Endodermal cell (in vitro differentiated cells): ENCODE measurements around the gene SRD5A1. TPM values are rescaled to one million over a fixed set of nuclear protein-coding genes. Genes with fewer than 3 reads are reported as not detected.

Source experiments
- DNase-seq: peaks from one replicate; pipeline ENCODE4 v3.0.0-alpha.2; 2017
- H3K27ac ChIP-seq: 2 replicates; pipeline ENCODE4 v1.5.1; 2013; ENCODE audit warnings: mild to moderate bottlenecking, low read depth, low read length, moderate library complexity
- H3K27me3 ChIP-seq: 2 replicates; pipeline ENCODE4 v1.6.1; 2013; ENCODE audit warnings: mild to moderate bottlenecking, low read length, moderate library complexity; ENCODE audit not compliant: insufficient read depth, control insufficient read depth, poor library complexity, severe bottlenecking
- H3K36me3 ChIP-seq: 2 replicates; pipeline ENCODE4 v1.7.0; 2013; ENCODE audit warnings: mild to moderate bottlenecking, low read length, moderate library complexity; ENCODE audit not compliant: control insufficient read depth, insufficient read depth
- H3K4me1 ChIP-seq: one replicate; pipeline ENCODE4 v1.7.0; 2013; ENCODE audit warnings: low read length; ENCODE audit not compliant: control insufficient read depth, insufficient read depth
- H3K4me3 ChIP-seq: 2 replicates; pipeline ENCODE4 v1.5.1; 2013; ENCODE audit warnings: mild to moderate bottlenecking, low read length, moderate library complexity
- H3K9ac ChIP-seq: 2 replicates; pipeline ENCODE4 v1.6.1; 2013; ENCODE audit warnings: mild to moderate bottlenecking, low read length, moderate library complexity; ENCODE audit not compliant: poor library complexity, severe bottlenecking; ENCODE audit errors: extremely low read depth
- H3K9me3 ChIP-seq: 2 replicates; pipeline ENCODE4 v1.6.1; 2013; ENCODE audit warnings: mild to moderate bottlenecking, low read length, moderate library complexity; ENCODE audit not compliant: control insufficient read depth
- H3K27ac Mint-ChIP-seq: 2 replicates; pipeline ENCODE4 v1.8.0; 2020; ENCODE audit warnings: mixed read lengths
- H3K27me3 Mint-ChIP-seq: 2 replicates; pipeline ENCODE4 v1.8.0; 2021; ENCODE audit warnings: mild to moderate bottlenecking, mixed read lengths; ENCODE audit not compliant: insufficient read depth
- H3K36me3 Mint-ChIP-seq: 2 replicates; pipeline ENCODE4 v1.8.0; 2020; ENCODE audit warnings: low read depth, mixed read lengths
- H3K4me1 Mint-ChIP-seq: 2 replicates; pipeline ENCODE4 v1.8.0; 2020; ENCODE audit warnings: mixed read lengths
- H3K4me3 Mint-ChIP-seq: 2 replicates; pipeline ENCODE4 v1.8.0; 2020; ENCODE audit warnings: mild to moderate bottlenecking, moderate library complexity, mixed read lengths
- H3K9me3 Mint-ChIP-seq: 2 replicates; pipeline ENCODE4 v1.8.0; 2020; ENCODE audit warnings: mild to moderate bottlenecking, mixed read lengths
- WGBS, 2 experiments: methylation state at CpG; one replicate each; pipeline versions ENCODE4 v1.1.5 to v1.1.7; 2013; ENCODE audit warnings: missing lambda C conversion rate in 2 of 2, mixed read lengths in 1 of 2; ENCODE audit not compliant: insufficient coverage in 1 of 2, insufficient read length in 1 of 2; 5-methylcytosine and 5-hydroxymethylcytosine counted together
- total RNA-seq, 2 donors: library from RNA; stranded (reverse); fragmentation: NEBNext Ultra II Directional in 1 of 2; extraction: Animal tissue kit (Norgen Biotek cat#: 25700) in 1 of 2; gene quantifications; 2 replicates in 1 of 2; 3 replicates in 1 of 2; pipeline ENCODE4 v1.2.1, GENCODE V29; 2021
- TF ChIP-seq, protein P1 (sequence below): fragments of 200-600 bp; sonication (generic); conservative IDR thresholded peaks from 2 replicates; pipeline ENCODE4 v1.5.0; 2021; ENCODE audit warnings: antibody characterized with exemption, mild to moderate bottlenecking

SRD5A1 gene
- total RNA-seq, 2 donors from 2014 or later = 15.0 to 16.2 TPM

DNA sequence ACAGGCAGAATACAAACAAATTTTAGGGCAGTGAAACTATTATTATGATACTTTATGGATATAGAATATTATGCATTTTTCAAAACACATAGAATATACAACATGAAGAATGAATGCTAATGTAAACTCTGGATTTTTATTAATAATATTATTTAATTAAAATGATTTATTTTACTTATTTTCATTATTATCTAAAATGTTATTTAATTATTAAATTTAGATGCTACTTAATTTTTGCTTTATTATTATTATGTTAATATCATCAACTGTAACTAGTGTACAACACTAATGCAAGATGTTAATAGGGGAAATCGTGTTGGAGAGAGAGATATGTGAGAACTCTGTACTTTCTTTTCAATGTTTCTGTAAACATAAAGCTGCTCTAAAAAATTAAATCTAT, 40.7 kb downstream of the SRD5A1 start:
- H3K9me3 ChIP-seq = peaks cover 11% of the 10 kb centered on the region
- Mint-ChIP-seq H3K9me3 (peaks cover 20% of the 10 kb centered on the region), H3K27ac (no peak overlapping the region), H3K36me3 (peaks cover 39% of the 10 kb centered on the region), H3K4me3 (no peak overlapping the region), H3K4me1 (no peaks in the 10 kb centered on the region), H3K27me3 (no peaks in the 10 kb centered on the region)
- no peak for DNase-seq
- TF ChIP-seq, protein P1, sequence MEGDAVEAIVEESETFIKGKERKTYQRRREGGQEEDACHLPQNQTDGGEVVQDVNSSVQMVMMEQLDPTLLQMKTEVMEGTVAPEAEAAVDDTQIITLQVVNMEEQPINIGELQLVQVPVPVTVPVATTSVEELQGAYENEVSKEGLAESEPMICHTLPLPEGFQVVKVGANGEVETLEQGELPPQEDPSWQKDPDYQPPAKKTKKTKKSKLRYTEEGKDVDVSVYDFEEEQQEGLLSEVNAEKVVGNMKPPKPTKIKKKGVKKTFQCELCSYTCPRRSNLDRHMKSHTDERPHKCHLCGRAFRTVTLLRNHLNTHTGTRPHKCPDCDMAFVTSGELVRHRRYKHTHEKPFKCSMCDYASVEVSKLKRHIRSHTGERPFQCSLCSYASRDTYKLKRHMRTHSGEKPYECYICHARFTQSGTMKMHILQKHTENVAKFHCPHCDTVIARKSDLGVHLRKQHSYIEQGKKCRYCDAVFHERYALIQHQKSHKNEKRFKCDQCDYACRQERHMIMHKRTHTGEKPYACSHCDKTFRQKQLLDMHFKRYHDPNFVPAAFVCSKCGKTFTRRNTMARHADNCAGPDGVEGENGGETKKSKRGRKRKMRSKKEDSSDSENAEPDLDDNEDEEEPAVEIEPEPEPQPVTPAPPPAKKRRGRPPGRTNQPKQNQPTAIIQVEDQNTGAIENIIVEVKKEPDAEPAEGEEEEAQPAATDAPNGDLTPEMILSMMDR = no peak
- H3K4me1 ChIP-seq = no peaks in the 10 kb centered on the region
- H3K4me3 ChIP-seq = no peak overlapping the region
- H3K27ac ChIP-seq = no peak overlapping the region
- no peak overlapping the region for H3K9ac ChIP-seq
- no peaks in the 10 kb centered on the region for H3K27me3 ChIP-seq
- peaks cover 12% of the 10 kb centered on the region for H3K36me3 ChIP-seq
- WGBS, 2 experiments = 100% methylated on average over 1 of the region's 1 CpG; no CpG with 5 or more reads in 1 of the 2 experiments

- peaks cover 12% of the 10 kb centered on the region for H3K36me3 ChIP-seq
- TF ChIP-seq, protein P1 = no peak
- no peaks in the 10 kb centered on the region for H3K4me1 ChIP-seq
- no peak overlapping the region for H3K27ac ChIP-seq
- Mint-ChIP-seq H3K4me1 (no peaks in the 10 kb centered on the region), H3K27me3 (no peaks in the 10 kb centered on the region), H3K36me3 (peaks cover 38% of the 10 kb centered on the region), H3K4me3 (no peak overlapping the region), H3K27ac (no peak overlapping the region), H3K9me3 (peaks cover 20% of the 10 kb centered on the region)
- no peak overlapping the region for H3K4me3 ChIP-seq
- 89 to 96% methylated on average over 3 of the region's 3 CpGs for WGBS, 2 experiments
- H3K9me3 ChIP-seq = peaks cover 11% of the 10 kb centered on the region
- DNase-seq = no peak
- H3K27me3 ChIP-seq = no peaks in the 10 kb centered on the region
- no peak overlapping the region for H3K9ac ChIP-seq
These were observed 41.2 kb downstream of the SRD5A1 start for GRCh38 chr5:6674421-6674820.

GRCh38 chr5:6674886-6675285, 41.6 kb downstream of the SRD5A1 start:
- Mint-ChIP-seq H3K9me3 (peaks cover 20% of the 10 kb centered on the region), H3K27ac (no peak overlapping the region), H3K4me1 (no peaks in the 10 kb centered on the region), H3K27me3 (peaks cover 4% of the 10 kb centered on the region), H3K4me3 (no peak overlapping the region), H3K36me3 (peaks cover 35% of the 10 kb centered on the region)
- H3K9me3 ChIP-seq = peaks cover 11% of the 10 kb centered on the region
- WGBS, 2 experiments = 93 to 94% methylated on average over 4 to 10 of the region's 10 CpGs
- TF ChIP-seq, protein P1 = no peak
- H3K36me3 ChIP-seq = peaks cover 12% of the 10 kb centered on the region
- H3K27me3 ChIP-seq = peaks cover under 1% of the 10 kb centered on the region
- H3K4me3 ChIP-seq = no peak overlapping the region
- H3K27ac ChIP-seq = no peak overlapping the region
- no peak for DNase-seq
- H3K4me1 ChIP-seq = no peaks in the 10 kb centered on the region
- no peak overlapping the region for H3K9ac ChIP-seq
